Thoracic aorta (tissue), 2 donors: ENCODE measurements around the gene ROR1. TPM values are rescaled to one million over a fixed set of nuclear protein-coding genes. Genes with fewer than 3 reads are reported as not detected.

Experiments
- ATAC-seq: fragments of 150-250 bp; one replicate; pipeline ENCODE4 v1.8.0; 2017; ENCODE audit warnings: low read depth; ENCODE audit not compliant: insufficient number of reproducible peaks, low FRiP score
- DNase-seq: peaks from one replicate; pipeline ENCODE4 v3.0.0-alpha.2; 2020; ENCODE audit warnings: low spot score
- H3K27ac ChIP-seq, 2 donors: fragments of 200-600 bp; sonication (generic); 1 replicate in 1 of 2; 2 replicates in 1 of 2; pipeline ENCODE4 v1.5.1; 2016; ENCODE audit warnings: mild to moderate bottlenecking in 2 of 2, moderate library complexity in 2 of 2
- H3K27me3 ChIP-seq: fragments of 200-600 bp; sonication (generic); replicated peaks from 2 replicates; pipeline ENCODE4 v1.6.0; 2016; ENCODE audit warnings: mild to moderate bottlenecking; ENCODE audit not compliant: insufficient read depth
- H3K36me3 ChIP-seq: fragments of 200-600 bp; sonication (generic); one replicate; pipeline ENCODE4 v1.5.1; 2016
- H3K4me1 ChIP-seq, 2 donors: fragments of 200-600 bp; sonication (generic); 1 replicate in 1 of 2; 2 replicates in 1 of 2; pipeline versions ENCODE4 v1.5.1 to v1.6.0; 2016; ENCODE audit warnings: low read depth in 2 of 2, mild to moderate bottlenecking in 1 of 2; ENCODE audit not compliant: control insufficient read depth in 1 of 2
- H3K4me3 ChIP-seq: fragments of 200-600 bp; sonication (generic); 2 replicates; pipeline ENCODE4 v1.5.1; 2016; ENCODE audit warnings: mild to moderate bottlenecking
- H3K9me3 ChIP-seq: fragments of 200-600 bp; sonication (generic); 2 replicates; pipeline ENCODE4 v1.5.1; 2016
- CTCF ChIP-seq: fragments of 200-600 bp; sonication (generic); IDR thresholded peaks from one replicate; pipeline ENCODE4 v1.5.1; 2019; ENCODE audit warnings: antibody characterized with exemption
- total RNA-seq, 2 donors: library from RNA; depleted of rRNA; stranded (reverse); fragments of >200 nt; gene quantifications; one replicate each; pipeline versions ENCODE4 v1.1.0 to v1.2.3, GENCODE V29; 2016

ROR1 gene
- total RNA-seq, 2 donors from 2014 or later: 41.2 to 51.8 TPM

DNA sequence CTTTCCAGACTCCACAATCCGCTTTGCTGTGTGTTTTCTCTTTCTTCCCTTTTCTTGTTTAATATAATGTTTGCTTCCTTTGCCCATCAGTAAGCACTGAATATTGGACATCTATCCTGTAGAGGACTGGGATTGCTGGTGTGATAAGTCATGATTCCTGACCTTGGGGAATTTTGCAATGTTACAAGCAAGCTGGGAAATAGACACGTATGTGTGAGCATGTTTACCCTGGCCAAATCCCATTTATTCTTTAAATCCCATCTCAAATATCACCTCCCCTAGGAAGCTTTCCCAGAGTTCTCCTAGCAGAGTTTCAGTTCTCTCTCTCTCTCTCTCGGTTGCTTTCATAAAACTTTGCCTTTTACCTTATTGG lies 155.3 kb downstream of the ROR1 start:
- ATAC-seq: no peak
- H3K27ac ChIP-seq: peak overlapping the region; percentile 91 to 96

DNA sequence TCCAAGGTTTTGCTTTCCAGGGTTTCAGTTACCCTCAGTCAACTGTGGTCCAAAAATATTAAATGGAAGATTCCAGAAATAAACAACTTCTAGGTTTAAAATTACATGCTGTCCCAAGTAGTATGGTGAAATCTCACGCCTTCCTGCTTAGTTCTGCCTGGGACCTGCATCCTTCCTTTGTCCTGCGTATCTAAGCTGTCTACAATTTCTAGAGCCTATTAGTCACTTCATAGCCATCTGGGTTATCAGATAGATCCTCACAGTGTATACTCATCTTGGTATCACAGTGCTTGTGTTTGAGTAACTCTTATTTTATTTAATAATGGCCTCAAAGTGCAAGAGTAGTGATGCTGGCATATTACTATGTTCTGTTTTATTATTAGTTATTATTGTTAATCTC lies 157.7 kb downstream of the ROR1 start:
- Histone ChIP-seq H3K9me3 (no peaks in the 10 kb centered on the region), H3K27me3 (no peaks in the 10 kb centered on the region), H3K4me3 (no peak overlapping the region), H3K36me3 (no peaks in the 10 kb centered on the region), H3K4me1 (peaks cover 13 to 75% of the 10 kb centered on the region in 2 donors), H3K27ac (peak overlapping the region; percentile 29 to 43)
- DNase-seq: no peak
- ATAC-seq: no peak
- TF ChIP-seq CTCF: no peak

More for the DNA sequence above, 155.3 kb downstream of the ROR1 start:
- DNase-seq: no peak
- H3K9me3 ChIP-seq: no peaks in the 10 kb centered on the region
- peaks cover 13 to 56% of the 10 kb centered on the region in 2 donors for H3K4me1 ChIP-seq
- H3K4me3 ChIP-seq: peak overlapping the region; percentile 26
- H3K27me3 ChIP-seq: no peaks in the 10 kb centered on the region
- TF ChIP-seq CTCF: no peak
- no peaks in the 10 kb centered on the region for H3K36me3 ChIP-seq

DNA sequence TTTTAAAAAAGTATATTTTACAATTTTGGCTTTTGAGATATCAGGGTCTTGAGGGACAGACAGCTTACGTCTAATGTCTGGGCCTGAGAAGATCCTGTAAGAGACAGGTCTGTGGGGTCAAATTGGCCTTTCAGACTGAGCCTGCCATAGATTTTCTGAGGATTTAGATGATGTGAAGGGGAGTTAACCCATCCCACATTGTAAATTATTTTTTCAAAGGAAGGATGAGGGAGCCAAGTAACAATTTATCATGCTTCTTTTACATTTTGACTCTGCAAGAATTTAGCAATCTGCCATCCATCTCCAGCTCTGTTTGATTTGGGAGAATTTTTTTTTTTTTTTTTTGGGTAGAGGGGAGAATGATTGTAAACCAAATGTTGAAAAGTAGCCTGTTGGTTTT lies 160.9 kb downstream of the ROR1 start:
- ATAC-seq (no peak), DNase-seq (no peak)
- no peak for TF ChIP-seq CTCF
- Histone ChIP-seq H3K9me3 (no peaks in the 10 kb centered on the region), H3K27me3 (no peaks in the 10 kb centered on the region), H3K27ac (peak overlapping the region; percentile 10 to 45), H3K36me3 (no peaks in the 10 kb centered on the region), H3K4me3 (no peak overlapping the region), H3K4me1 (peaks cover 0 to 77% of the 10 kb centered on the region in 2 donors)

DNA sequence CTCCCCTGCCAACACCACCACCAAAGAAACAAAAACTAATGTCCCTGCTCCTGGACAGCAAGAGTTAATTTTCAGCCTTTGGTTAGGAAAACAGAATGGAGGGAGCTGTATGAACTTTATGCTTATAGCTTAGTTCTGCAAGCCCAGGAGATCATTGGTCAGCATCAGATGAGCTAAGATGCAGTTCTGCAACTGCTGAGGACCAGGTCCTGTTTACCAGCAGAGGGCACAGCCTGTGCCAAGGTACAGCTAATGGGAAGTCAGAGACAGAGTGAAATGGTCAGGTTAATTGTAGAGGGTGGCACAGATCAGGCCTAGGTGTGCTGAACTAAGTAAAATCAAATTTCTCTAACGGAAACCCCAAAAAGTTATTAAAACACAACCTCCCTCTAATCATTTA lies 161.3 kb downstream of the ROR1 start:
- no peak for DNase-seq
- peak; percentile 29 for TF ChIP-seq CTCF
- Histone ChIP-seq H3K36me3 (no peaks in the 10 kb centered on the region), H3K27ac (peak overlapping the region; percentile 14 to 25), H3K4me3 (no peak overlapping the region), H3K27me3 (no peaks in the 10 kb centered on the region), H3K4me1 (peaks cover 0 to 77% of the 10 kb centered on the region in 2 donors), H3K9me3 (no peaks in the 10 kb centered on the region)
- no peak for ATAC-seq

GRCh38 chr1:63935553-63935952 lies 161.7 kb downstream of the ROR1 start:
- TF ChIP-seq CTCF: no peak
- H3K4me3 ChIP-seq: no peak overlapping the region
- H3K36me3 ChIP-seq: no peaks in the 10 kb centered on the region
- no peaks in the 10 kb centered on the region for H3K9me3 ChIP-seq
- H3K4me1 ChIP-seq: peaks cover 0 to 77% of the 10 kb centered on the region in 2 donors
- H3K27ac ChIP-seq: peak overlapping the region; percentile 14 to 25
- no peak for DNase-seq
- H3K27me3 ChIP-seq: no peaks in the 10 kb centered on the region
- ATAC-seq: no peak
